HG02852 (cell line): ENCODE results near the gene FAM219A.
A peak's percentile ranks its signal among the peaks of the same experiment; 100 is the strongest.
"Not testable (repeated sequence)": the region's sequence is repeated elsewhere in the genome, so short reads cannot be mapped to it uniquely, and the experiment has no call there.

ENCODE experiments used
- ATAC-seq: cut with Tn5 transposase; IDR thresholded peaks from one replicate; pipeline ENCODE4 v1.9.1; 2021; ENCODE audit warnings: mild to moderate bottlenecking, moderate library complexity; ENCODE audit not compliant: unreplicated experiment

Gene FAM219A

DNA sequence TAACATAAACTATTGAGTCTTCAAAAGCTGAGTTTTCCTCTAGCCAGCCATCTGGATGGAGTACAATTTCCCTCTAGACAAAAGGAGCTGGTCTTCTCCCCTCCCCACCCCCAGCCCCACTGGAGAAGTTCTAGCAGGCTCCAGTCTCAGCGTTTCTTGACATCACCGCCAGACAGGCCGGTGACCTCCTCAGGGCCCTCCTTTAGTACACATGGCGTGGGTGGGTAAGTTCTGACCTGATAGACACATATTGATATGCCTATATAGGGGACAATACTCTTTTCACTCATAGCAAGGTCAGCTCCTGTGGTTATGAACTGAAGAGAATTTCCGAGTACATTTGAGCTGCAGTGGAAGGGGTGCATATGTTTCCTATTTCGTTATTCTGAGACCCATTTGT, 27.5 kb upstream of the FAM219A start:
- ATAC-seq = no peak

DNA sequence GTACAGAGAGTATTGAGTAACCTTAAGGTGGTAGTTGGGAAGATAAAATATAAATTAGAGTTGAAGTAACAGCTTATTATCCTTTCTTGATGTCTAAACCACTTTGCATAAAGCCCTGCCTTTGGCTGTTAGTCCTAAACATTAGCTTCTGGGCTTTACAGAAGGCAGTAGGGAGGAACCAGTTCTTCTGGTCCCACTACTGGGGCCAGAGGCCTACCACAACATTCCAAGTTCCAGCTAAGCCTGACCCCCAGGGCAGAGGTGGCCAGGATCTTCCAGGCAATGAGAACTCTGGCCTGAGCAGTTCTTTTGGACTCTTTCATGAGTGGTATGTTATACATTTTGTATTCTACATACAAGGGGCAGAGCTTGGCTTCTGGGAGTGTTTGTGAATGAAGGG, 26.3 kb upstream of the FAM219A start:
- no peak for ATAC-seq

DNA sequence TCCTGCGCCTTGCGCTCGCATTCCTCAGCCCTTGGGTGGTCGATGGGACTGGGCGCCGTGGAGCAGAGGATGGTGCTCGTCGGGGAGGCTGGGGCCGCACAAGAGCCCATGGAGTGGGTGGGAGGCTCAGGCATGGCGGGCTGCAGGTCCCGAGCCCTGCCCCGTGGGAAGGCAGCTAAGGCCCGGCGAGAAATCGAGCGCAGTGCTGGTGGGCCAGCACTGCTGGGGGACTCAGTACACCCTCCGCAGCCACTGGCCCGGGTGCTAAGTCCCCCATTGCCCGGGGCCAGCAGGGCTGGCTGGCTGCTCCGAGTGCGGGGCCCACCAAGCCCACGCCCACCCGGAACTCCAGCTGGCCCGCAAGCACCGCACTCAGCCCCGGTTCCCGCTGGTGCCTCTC, 24.4 kb upstream of the FAM219A start:
- ATAC-seq = not testable (repeated sequence)

DNA sequence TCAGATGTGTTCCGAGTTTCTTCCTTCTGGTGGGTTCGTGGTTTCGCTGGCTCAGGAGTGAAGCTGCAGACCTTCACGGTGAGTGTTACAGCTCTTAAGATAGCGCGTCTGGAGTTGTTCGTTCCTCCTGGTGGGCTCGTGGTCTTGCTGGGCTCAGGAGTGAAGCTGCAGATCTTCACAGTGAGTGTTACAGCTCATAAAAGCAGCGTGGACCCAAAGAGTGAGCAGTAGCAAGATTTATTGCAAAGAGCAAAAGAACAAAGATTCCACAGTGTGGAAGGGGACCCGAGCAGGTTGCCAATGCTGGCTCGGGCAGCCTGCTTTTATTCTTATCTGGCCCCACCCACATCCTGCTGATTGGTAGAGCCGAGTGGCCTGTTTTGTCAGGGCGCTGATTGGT, 23.2 kb upstream of the FAM219A start:
- ATAC-seq = not testable (repeated sequence)

DNA sequence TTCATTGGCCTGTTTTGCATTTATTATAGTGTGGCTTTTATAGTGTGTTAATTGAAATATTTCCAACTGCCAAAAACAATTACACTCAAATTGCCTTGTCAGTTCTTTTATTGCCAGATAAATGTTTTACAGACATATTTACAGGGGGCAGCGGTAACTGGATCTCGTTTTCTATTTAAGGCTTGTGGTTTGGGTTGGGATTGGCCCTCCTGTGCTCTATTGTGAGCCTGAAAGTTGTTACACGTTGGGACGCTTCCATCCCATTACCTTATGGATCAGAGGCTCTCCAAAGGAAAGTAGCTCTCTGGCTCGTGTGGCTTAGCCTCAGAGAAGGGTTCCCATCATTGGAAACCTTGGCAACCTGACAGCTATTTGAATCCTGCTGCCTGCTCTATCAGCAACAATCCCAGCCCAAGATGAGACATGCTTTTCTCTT, 21.1 kb upstream of the FAM219A start:
- ATAC-seq = no peak

- ATAC-seq = no peak
These were observed 19.2 kb upstream of the FAM219A start for GRCh38 chr9:34477541-34477940.

DNA sequence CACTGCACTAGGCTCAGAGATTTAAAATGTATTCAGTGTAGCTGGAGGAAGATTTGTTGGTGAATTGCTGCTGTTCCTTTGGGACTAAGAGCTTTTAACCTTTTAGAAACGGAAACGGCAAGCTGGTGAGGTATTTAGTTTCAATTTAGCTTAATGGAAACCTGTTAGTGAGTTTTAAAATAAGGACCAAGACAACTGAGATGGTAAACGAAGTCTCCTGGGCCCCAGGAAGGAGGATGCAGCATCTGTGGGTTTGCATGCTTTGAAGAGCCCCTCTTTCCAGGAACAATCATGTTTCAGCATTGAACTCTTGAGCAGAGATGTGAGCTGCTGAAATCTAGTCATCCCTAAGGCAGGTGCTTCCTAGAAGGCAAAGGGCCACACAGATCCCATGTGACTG, 16.7 kb upstream of the FAM219A start:
- ATAC-seq = no peak

DNA sequence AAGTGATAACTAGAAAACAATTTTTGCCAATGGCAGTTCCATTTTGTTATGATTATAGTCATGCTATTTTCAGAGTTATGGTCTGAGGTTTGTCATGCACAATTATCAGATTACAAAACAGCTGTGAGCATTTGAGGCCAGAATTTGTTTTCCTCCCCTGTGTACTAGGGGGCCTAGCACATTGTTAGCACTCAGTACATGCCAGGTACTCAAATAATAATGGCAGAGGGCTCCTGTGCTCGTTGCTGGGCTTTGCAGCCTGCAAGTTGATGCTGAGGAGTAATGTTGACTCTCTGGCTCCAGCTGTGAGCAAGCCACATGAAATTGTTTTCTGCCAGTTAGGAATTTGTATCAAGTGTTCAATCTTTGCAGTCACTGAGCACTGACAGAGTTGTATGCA, 7.1 kb upstream of the FAM219A start:
- no peak for ATAC-seq

DNA sequence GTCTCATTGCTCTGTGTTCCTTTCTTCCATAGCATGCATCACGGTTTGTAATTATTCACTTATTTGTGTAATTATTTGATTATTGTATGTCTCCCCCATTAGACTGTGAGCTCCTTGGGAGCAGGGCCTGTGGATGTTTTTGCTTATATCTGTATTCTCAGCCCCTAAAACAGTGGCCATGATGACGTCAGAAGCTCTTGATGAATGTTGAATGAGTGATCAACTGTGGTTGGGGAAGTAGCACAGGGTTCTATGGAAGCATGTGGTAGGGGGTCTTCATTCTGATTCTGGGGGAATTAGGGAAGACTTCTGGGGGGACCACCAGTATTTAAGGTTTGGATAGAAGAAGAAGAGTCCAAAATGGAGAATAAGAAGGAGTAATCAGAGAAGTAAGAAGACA, 6.2 kb upstream of the FAM219A start:
- no peak for ATAC-seq

- ATAC-seq = no peak
These were observed 5.5 kb upstream of the FAM219A start for GRCh38 chr9:34463901-34464232.

- ATAC-seq = no peak
These were observed 4.9 kb upstream of the FAM219A start for GRCh38 chr9:34463098-34463900.

DNA sequence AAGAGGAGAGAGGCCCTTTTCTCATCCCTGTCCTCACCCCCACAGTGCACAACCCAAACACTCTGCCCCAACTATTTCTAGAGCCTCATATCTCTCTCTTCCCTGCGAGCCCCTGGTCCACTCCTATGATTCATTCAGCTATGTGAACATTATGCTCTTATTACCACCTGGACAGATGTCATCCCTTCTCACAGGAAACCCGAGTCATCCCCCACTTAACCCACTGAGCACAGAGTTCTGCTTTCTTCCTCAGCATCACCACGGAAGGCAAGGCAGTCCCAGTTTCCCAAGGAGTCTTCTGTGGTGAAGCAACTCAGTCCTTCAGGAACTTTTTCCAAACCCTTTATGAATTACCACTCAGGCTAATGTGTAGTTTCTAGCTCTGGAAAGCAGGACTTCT, 1.6 kb upstream of the FAM219A start:
- ATAC-seq = no peak

DNA sequence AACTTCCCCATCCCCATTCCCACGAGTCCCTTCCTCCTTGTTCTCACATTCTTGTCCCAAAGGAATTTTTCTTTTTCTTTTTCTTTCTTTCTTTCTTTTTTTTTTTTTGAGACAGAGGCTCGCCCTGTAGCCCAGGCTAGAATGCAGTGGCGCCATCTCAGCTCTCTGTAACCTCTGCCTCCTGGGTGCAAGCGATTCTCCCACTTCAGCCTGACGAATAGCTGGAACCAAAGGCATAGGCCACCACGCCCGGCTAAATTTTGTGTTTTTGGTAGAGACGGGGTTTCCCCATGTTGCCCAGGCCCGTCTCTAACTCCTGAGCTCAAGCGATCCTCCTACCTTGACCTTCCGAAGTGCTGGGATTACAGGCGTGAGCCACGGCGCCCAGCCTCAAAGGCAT, 986 bp upstream of the FAM219A start:
- ATAC-seq = no peak

- ATAC-seq = no peak
These were observed 580 bp upstream of the FAM219A start for GRCh38 chr9:34458959-34459340.

DNA sequence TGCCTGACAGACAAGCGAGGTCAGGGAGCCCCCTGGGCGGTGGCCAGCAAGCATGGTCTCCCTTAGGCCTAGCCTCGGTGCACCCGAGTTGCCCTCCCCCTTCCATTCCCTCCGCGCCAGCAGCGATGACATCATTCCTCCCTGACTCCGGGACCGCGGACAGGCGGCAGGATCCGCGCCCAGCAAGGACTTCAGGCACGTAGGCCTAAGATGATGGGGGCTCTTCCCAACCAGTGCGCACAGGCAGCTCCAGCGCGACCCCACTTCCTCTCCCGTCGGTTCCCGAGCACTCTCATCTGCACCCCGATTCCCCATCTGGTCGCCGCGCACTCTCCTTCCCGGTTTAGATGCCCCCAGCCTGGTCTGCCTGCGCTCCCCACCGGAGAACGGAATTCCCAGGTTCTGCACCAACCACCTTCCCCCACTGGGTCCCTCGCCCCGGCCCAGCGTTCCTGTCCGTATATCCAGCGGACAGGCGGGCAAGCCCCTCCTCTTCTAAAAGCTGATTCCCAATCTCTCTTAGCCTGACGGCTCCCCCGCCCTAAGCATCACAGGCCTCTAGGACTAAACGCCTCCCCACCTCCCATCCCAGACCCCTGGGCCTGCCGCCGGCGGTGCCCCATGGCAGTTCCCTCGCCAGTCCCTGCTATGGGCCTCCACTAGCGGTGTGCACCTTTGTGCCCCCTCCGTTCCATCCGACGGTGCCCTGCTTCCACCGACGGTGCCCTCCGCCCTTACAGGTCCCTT, 931 bp downstream of the FAM219A start:
- no peak for ATAC-seq

- ATAC-seq = no peak
These were observed 1.6 kb downstream of the FAM219A start for GRCh38 chr9:34456746-34457145.

DNA sequence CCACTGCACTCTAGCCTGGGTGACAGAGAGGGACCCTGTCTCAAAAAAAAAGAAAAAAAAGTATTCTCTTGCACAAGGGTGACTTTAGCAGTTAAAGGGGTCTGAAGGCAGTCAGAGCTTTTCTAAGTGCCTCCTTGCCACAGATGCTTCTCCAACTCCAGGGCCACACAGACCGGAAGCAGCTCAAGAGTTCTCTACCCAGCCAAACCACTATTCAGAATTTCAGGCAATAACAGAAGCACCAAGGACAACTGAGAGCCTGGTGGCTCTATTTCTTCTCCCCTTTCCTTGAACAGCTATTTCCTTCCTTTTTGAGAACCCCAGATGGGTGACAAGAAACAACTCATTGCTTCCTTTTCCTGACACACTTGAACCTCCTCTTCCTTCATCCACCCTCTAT, 2.2 kb downstream of the FAM219A start:
- ATAC-seq = no peak

- ATAC-seq = no peak
These were observed 3.8 kb downstream of the FAM219A start for GRCh38 chr9:34454571-34455065.

GRCh38 chr9:34452568-34452967, 5.8 kb downstream of the FAM219A start:
- ATAC-seq = no peak

GRCh38 chr9:34451545-34451944, 6.8 kb downstream of the FAM219A start:
- ATAC-seq = peak; percentile 85

- ATAC-seq = no peak
These were observed 7.2 kb downstream of the FAM219A start for GRCh38 chr9:34451135-34451534.

DNA sequence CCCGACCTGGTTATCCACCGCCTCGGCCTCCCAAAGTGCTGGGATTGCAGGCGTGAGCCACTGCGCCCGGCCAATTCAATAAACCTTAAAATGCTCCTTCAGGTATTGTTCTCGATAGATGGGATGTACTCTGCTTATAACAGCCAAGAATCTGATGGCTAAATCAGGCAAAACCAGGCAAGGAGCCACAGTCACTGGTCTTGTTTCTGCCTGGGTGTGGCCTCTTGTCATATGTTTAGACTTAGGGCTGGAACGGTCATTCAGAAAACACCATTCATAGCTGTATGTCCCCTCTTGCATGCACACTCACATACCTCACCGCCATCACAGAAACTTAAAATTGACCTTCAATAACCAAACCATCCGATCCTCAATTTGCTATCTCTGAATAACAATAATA, 7.7 kb downstream of the FAM219A start:
- no peak for ATAC-seq
